GM18909 (cell line): ENCODE measurements around the gene FGF13.

ENCODE experiments used
- ATAC-seq: cut with Tn5 transposase; IDR thresholded peaks from one replicate; pipeline ENCODE4 v1.9.1; 2021; ENCODE audit warnings: mild to moderate bottlenecking; ENCODE audit not compliant: unreplicated experiment, poor library complexity

The FGF13 gene

DNA sequence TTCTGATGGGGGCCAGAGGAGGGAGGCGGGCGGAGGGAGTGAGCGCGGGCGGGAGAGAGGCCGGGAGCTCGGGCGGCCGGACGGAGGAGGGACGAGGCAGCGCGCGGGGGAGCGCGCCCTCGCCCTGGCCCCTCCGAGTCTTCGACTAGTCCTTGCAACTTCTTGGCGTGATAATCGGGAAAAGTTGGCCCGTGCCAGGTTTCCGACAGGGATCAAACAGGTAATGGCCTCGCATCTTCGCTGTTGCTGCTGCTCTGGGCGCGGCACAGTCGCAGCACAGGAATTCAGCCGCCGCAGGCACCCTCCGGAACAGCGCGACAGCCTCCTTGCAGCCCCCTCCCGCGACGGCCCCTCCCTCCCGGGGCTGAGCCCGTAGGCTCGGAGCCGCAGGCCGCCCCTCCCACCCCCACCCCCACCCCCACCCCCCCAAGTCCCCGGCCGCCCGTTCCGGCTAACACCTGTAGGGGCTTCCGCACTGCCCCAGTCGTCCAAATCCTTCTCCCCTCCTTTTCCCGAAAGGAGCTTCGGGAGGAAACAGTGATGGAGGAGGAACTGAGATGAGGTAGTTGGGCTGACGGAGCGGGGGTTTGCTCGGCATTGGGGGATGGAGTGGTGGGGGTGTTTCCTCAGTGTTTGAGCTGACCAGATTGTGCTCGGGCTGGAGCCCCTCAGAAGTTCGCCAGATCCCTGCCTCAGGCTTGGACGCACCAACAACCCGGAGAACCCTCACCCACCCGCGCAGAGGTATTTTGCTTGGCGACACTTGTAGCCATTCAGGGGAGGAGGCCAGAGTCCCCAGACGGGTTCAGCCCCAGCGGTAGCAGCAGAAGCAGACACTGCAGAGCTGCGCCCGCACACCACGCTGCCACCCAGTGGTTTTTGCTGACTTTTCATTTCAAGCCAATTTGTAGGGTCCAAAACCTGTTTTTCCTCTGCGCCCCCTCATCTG is at the start of gene FGF13:
FGF13 (minus strand) TSS at position 319 of the 949 bp plus-strand sequence. CDS start 714 bp downstream, outside the sequence.
- ATAC-seq: no peak

DNA sequence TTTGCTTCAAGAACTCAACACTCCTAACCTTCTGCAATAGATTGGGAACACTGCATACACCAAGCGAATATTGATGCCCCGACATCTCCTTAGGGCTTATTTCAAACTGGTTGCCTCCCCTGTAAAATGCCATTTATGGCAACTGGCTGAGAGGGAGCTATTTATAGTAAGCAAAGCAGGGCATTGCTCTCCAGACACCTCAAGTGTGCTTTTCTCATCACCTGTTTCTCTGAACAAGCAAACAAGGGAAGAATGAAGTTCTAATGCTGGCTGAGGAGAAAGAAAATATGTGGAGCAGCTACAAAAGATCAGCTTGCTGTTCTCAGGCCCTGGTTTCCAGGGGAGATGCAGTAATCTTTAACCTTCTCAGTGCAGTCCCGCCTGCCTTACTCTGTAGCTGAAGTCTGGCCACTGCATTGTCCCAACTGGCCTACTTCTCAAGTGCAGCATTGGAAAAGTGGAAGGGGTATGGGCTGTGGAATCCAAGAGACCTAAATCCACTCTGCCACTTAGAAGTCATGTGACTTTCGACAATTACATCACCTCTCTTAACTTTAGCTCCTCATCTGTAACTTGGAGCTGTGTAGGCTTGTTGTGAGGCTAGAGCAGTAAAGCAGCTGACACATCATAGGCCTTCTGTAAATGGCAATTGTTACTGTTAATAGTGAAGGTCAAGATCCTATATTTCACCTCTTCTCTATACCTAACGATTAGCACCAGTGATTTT is 47.9 kb upstream of the FGF13 start:
- ATAC-seq: no peak

DNA sequence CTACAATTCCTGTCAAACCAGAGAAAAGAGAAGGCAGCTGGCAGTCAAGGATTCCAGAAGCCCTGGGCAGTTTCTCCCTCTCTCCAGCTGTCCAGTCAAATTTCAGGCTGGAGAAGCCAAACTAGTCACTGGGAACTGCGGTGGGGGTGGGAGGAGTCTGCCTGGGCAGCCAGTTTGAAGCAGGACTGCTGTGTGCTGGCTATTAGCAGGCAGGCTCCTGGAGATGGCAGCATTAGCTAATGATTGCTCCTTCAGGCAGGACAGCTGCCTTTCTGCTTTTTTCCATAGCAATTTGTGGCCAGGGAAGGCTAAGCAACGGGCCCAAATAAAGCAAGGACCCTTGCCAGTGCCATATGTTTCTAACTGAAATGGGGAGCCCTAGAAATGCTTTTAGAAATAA is 44.7 kb upstream of the FGF13 start:
- ATAC-seq: no peak

DNA sequence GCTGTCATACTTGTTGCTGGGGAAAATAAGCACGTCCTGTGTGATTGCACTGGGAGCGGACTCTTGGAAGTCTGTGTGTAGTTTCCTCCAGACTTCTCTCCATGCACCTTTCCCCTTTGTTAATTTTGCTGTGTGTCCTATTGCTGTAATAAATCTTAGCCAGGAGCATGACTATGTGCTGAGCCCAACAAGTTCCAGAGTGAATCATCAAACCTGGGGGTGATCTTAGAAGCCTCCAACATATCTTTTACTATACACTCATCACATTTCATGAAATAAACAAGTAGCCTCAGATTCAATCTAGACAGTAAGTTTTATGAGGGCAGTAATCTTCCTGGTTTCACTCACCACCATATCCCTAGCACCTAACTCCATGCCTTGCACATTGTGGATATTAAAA is 43.3 kb upstream of the FGF13 start:
- ATAC-seq: no peak

DNA sequence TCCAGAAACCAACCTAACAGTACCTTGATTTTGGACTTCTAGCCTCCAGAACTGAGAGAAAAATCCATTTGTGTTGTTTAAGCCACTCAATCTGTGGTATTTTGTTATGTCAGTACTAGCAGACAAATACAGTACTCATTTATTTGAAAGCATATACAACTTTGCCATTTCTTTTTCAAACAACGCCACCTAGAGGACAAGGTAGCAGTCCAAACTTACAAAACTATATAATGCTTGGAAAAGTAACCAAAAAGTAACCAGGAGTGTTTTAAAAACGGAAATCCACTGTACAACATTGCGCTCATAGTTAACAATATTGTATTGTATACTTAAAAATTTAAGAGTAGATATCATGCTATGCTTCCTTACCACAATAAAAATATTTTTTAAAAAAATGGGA is 37.0 kb upstream of the FGF13 start:
- ATAC-seq: no peak

- ATAC-seq: peak; percentile 83
These were observed 33.7 kb upstream of the FGF13 start for GRCh38 chrX:138745196-138745595.

GRCh38 chrX:138742217-138742616 is 30.7 kb upstream of the FGF13 start:
- ATAC-seq: no peak

DNA sequence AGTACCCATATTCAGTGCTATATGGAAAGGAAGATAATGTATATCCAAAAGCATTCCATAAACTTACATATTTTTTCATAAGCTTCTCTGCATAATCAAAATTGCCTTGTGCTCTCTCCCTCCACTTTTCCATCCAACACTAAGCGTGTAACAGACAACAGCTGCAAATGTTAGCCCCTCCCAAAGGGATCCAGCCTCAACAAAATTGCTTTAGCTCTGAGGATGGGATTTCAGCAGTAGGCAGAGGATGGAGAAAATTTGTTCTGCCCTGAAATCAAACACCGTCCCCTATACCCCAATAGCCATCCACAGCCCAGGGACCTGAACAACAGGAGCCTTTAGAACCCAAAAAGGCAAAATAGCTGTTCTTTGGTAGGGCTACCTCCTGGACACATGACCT is 28.8 kb upstream of the FGF13 start:
- no peak for ATAC-seq

GRCh38 chrX:138723301-138723700 is 11.8 kb upstream of the FGF13 start:
- no peak for ATAC-seq

DNA sequence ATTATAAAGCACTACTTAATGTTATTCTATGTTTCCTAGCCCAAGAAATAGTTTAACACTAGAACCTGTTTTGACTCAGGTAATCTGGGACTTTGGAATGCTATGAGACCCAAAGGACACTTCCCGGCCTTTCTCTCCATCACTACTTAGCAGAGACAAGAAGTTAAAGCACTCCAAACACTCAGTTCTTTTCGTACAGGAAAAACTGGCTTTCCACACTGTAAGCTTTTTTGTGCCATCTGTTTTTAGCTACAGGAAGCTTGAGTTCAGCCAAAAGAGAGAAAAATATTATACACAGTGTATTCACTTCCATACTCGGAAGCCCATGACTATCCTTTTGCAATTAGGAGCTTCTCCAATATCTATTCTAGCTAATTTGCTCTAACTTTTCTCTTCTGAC is 7.9 kb upstream of the FGF13 start:
- no peak for ATAC-seq

- ATAC-seq: no peak
These were observed 7.4 kb upstream of the FGF13 start for GRCh38 chrX:138718941-138719340.

- ATAC-seq: no peak
These were observed 613 bp downstream of the FGF13 start for GRCh38 chrX:138710866-138711341.

GRCh38 chrX:138709886-138710791 is 1.4 kb downstream of the FGF13 start:
- no peak for ATAC-seq

GRCh38 chrX:138708268-138708667 is 3.2 kb downstream of the FGF13 start:
- no peak for ATAC-seq

DNA sequence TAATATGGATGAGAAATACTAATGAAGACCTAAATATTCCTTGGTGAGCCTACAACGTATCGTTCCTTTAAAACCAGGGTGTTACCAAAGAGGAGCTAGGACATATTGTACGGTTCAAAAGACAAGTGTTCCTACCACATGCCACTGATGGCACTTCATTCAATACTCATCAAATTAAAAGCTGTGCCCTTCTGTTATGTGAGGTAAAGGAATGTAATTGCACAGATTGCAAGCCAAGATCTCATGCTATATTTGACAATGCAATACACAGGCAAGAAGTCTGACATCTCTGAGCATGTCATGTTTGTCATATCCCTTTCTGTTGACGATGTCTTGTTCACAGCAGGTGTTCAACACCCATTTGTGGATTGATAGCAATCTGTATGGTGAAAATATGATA is 6.9 kb downstream of the FGF13 start:
- no peak for ATAC-seq

GRCh38 chrX:138704101-138704500 is 7.4 kb downstream of the FGF13 start:
- no peak for ATAC-seq

DNA sequence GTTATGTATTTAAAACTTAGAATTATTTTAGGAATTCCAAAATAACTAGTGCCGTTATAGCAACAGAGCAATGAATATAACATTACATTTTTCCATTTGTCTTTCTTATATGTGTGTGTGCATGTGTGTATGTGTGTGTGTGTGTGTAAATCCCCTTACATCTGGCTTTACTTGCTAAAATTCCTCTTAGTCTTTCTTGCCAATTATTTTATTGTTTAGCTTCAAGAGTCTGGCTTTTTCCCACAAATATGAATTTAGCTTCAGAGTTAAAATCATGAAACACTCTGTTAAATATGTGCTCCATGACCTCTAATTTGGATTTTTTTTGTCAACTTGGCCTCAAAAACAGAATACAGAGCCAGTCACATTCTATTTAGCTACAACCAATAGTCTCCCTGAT is 18.9 kb downstream of the FGF13 start:
- no peak for ATAC-seq

DNA sequence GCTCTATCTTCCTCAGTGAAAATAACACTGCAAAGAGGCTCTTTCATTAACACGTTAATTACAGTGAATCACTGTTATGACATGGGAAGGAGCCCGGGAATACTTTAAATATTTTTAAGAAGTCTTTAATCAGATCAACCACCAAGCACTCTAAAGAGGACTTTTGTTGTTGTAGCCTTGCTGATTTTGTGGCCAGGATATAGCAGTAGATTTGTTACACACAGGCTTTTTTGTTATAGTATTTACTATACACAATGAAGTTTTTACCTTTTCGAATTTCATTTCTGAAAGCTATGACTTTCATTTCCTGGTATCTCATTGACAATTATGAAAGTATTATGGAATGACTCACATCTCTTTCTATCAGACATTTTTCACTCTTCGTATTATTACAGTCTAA is 20.3 kb downstream of the FGF13 start:
- no peak for ATAC-seq

- ATAC-seq: no peak
These were observed 20.9 kb downstream of the FGF13 start for GRCh38 chrX:138690591-138690990.

- no peak for ATAC-seq
These were observed 27.9 kb downstream of the FGF13 start for GRCh38 chrX:138683600-138683999.
